Fibroblast of skin of scalp (primary cell): ENCODE measurements around the gene UBE2E2.
A peak's percentile ranks its signal among the peaks of the same experiment; 100 is the strongest.

Experiments
- DNase-seq: peaks from one replicate; pipeline ENCODE4 v3.0.0-alpha.2; 2013

UBE2E2 gene

DNA sequence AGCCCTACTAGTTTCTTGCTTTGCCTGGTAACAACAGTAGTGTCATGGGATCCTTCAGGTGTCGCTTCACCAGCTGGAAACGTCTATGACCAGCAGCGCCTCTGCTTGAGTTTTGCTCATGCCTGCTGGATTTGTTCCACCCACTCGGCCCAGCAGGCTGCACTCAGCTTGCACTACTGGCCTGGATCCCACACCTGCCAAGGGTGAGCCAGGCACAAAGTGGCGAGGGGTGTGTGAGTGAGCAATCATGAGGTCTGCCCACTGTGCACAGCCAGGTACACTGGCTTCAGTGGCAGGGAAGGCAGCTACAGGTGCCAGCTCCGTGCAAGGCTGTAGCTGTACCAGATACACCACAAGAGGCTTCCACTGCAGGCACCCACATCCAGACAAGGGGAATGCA is 282.8 kb downstream of the UBE2E2 start:
- no peak for DNase-seq

DNA sequence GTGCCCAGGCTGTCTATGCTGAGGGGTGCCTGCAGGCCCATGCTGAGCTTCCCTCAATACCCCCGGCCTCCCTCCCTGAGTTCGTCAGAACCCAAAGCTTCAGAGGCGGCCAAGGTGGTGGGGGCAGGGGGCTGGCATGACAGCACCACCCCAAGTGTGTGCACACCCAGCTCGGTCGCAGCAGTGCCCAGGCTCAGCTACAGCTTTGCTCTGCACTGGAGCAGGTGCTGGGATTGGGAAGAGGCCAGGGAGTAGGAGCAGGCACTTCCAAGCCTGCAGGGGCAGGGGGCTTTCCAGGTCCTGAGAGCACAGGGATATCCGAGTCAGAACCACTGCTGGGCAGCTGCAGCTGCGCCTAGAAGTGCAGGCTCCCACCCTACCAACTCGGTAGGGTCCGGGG is 283.9 kb downstream of the UBE2E2 start:
- DNase-seq: no peak

DNA sequence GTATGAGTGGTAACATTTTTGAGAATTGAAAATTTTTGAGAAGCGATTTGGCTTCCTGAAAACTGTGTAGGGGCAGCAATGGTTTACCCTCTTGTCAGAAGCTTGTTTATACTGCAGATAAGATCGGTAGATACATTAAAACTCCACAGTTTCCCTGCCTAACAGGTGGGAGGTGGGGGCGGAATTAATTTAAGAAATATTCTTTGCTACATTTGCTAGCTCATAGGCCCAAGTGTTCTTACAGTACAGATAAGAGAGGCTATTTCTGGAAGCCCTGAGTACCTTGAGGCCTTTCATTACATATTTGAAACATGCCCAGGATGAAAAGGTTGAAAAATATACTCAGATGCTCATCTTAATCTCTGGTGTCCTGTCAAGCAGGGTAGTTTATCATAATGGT is 285.5 kb downstream of the UBE2E2 start:
- no peak for DNase-seq

DNA sequence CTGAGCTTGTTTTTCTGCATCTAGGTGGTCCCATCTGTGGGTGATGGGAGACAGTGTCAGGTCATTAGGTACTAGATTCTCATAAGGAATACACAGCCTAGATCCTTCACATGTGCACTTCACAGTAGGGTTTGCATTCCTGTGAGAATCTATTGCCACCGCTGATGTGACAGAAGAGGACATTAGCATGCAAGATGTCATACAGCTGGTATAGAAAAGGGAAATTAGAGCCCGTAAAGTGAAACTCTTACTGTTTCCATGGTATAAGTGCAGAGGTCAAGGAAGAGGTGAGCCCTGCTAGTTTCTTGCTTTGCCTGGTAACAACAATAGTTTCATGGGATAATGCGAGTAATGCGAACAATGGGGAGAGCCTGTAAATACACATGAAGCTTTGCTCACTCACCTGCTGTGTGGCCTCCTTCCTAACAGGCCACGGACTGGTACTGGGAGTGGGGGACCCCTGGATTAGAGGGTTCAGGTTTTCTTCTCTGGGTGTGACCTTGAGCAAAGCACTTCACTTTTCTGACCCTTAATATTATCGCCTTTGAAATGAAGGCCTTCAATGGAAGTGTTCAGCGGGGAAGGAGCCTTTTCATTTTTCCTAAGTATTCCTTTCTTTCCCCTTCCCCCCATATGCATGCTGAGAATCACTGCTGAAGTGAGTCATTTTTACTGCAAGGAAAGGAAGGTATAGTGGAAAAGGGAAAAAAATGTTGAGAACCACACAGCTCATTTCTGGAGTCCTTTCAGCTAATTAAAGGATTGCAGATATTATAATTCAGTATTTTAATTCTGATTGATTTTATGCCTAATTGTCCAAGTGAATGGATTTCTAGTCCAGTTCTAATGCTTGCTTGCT is 286.4 kb downstream of the UBE2E2 start:
- peak; percentile 47 for DNase-seq

DNA sequence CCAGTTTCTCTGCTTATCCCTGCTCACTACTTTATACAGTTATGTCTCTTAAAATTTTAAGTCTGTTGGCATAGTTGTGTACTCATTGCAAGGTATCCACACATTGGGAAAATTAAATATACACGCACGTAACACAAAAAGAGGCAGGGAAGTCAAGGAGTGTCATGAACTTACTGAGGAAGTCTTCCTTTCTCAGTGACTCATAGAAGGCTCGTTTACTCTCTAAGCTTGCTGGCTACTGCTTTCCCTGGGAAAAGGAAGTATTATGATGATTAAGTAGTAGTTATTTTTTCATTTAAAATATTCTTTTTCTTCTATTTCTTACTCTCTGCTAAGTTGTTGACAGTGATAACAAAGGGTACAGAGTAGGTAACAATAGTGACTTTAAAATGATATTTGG is 287.3 kb downstream of the UBE2E2 start:
- DNase-seq: peak; percentile 52

GRCh38 chr3:23492057-23492456 is 288.9 kb downstream of the UBE2E2 start:
- DNase-seq: no peak

- DNase-seq: no peak
Observed at GRCh38 chr3:23493889-23494288, 290.8 kb downstream of the UBE2E2 start.

GRCh38 chr3:23494967-23495366 is 291.8 kb downstream of the UBE2E2 start:
- no peak for DNase-seq

- DNase-seq: no peak
Observed at GRCh38 chr3:23495507-23495906, 292.4 kb downstream of the UBE2E2 start.

DNA sequence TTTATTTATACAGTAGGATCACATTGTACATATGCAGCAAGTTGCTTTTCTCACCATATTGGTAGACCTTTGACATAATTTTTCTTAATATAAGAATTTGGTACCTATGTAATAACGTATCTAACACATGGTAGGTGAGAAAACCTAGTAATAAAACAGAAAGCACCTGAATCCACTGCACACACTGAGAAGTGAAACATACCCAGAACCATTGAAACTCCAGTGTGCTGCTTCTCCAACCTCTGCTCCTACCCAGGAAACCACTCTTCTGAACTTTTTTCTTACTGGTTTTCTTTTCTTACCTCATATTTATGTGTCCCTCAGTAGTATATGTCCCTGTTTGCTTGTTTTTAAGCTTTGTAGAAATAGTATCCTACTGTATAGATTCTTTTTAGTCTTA is 293.0 kb downstream of the UBE2E2 start:
- no peak for DNase-seq

- peak; percentile 54 for DNase-seq
Observed at GRCh38 chr3:23497156-23497555, 294.0 kb downstream of the UBE2E2 start.

DNA sequence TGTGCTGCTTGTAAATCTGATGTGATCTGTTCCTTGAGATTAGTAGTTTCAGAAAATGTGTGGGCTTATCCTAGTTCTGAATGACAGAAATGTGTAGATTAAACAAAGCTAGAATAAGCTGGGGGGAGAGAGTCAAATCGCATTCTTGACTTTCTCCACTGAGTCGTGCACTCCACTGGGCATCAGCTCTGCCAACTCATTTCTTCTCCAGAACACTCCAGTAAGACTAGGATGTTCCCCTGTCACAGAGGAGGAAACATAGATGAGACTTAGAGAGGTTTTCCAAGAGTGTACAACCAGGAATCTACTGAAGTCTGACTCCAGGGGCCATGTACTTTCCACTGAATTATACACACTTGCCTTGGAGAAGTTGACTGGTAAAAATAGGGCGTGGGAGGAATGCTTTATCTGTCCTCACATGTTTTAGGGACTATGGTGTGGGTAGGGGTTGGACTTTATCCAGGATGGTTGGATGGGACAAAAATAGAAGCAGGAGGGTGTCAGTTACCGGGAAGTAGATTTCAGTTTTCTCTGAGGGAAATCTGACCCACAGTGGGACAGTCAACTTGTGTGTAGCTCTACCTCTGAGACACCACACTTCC is 298.2 kb downstream of the UBE2E2 start:
- DNase-seq: peak; percentile 17

DNA sequence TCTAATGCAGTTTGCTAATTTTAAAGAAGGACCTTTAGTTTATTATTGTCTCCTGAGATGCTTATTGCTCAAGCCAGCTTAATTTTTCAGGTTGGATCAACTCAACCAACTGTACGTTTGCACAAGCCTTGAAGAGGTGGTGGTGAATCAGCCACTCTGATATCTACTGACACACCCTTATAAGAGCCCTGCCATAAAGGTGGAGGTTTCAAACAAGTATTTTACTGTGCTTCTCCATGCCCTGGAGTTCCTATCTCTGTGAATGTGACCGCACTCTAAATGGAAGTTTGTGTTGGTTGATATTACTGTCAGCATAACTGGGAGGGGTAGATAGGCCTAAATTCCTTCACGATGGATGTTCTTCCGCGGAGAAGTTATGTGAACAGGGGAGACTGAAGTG is 305.3 kb downstream of the UBE2E2 start:
- no peak for DNase-seq

DNA sequence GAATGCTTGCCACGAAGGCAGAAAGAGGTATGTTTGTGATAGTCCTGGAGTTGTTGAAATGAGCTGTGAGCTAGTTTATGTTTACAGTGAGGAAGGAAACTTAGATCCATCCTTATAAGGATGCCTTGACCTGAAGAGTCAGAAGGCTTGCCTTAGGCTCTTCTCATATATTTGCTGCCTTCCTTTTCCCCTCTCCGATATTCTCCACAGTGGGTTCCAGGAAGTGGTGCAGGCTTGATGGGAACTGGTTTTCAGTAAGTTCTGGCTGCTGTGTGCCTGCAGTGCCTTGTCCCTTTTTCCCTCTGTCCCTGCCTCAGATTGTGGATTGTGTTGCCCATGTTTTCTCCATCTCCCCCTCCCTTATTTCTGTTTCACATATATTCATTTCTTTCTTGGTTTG is 315.3 kb downstream of the UBE2E2 start:
- no peak for DNase-seq

- DNase-seq: no peak
Observed at GRCh38 chr3:23519314-23520208, 316.4 kb downstream of the UBE2E2 start.

DNA sequence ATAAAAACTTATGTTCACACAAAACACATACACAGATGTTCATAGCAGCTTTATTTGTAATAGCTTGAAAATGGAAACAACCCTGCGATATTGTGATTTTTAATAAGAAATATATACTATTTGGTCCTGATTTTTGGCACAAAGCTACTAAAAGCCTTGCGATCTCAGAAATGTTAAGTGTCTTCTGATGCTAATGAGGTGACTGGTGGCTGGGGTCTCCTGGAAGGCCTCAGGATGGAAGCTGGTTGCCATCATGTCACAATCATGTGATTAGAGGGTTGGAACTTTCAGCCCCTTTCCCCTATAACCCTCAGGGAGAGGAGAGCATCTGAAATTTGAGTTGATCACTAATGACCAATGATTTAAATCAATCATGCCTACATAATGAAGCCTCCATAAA is 324.2 kb downstream of the UBE2E2 start:
- DNase-seq: no peak

DNA sequence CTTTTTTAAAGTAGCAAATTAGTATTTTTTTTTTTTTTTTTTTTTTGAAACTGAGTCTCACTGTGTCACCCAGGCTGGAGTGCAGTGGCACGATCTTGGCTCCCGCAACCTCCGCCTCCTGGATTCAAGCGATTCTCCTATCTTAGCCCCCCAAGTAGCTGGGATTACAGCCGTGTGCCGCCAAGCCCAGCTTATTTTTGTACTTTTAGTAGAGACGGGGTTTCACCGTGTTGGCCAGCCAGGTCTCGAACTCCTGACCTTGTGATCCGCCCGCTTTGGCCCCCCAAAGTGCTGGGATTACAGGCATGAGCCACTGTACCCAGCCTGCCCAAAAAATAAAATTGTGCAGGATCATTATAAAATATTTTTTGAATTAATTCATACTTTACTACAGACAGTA is 330.5 kb downstream of the UBE2E2 start:
- no peak for DNase-seq

- no peak for DNase-seq
Observed at GRCh38 chr3:23533996-23534395, 330.9 kb downstream of the UBE2E2 start.

DNA sequence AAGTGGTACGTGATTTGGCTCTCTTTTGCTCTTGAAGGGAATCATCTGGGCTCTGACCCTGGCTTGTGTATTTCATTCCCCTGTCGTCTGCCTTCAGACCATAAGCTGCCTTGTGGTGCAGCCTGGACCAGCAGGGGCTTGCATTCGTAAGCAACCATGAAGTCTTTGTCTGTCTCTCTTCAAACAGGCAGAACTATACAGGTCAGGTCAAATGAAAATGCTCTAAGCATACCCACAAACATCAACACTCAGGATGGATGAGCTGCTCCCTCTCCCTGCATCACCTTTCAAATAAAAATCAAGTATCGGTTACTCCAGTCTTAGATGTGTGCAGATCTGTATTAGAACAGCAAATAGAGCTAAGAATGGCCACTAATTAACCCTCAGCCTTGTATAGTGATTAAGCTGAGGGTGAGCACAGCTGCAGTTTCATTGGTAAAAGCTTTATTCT is 334.0 kb downstream of the UBE2E2 start:
- DNase-seq: no peak

GRCh38 chr3:23539185-23539584 is 336.1 kb downstream of the UBE2E2 start:
- DNase-seq: no peak

DNA sequence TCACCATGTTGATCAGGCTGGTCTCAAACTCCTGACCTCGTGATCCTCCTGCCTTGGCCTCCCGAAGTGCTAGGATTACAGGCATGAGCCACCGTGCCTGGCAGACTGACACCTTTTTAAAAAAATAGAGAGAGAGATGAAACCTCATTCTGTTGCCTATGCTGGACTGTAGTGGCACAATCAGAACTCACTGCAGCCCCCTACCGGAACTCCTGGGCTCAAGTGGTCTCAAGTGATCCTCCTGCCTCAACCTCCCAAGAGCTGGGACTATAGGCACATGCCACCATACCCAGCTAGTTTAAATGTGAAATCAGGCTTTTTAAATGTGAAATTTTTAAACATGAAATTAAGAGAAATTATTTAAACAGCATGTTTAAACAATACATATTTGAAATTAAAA is 337.5 kb downstream of the UBE2E2 start:
- no peak for DNase-seq

- no peak for DNase-seq
Observed at GRCh38 chr3:23542079-23542478, 339.0 kb downstream of the UBE2E2 start.

DNA sequence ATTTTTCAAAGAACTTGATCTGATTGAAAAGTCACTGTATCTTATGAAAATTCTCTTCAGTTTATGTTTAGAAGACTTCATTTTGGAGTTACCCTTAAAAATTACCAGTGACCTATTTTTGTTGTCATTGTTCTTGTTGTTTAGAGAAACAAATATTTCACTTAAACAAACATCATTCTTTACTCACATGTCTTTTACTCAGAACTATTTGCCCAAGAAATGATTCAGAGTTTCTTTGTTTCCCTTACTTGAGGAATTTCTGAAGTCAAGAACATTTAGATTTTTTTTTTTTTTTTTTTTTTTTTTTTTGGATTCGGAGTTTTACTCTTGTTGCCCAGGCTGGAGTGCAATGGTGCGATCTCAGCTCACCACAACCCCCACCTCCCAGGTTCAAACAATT is 343.1 kb downstream of the UBE2E2 start:
- DNase-seq: no peak
